ENCODE data around the gene POC1A. TPM values are rescaled to one million over a fixed set of nuclear protein-coding genes. Genes with fewer than 3 reads are reported as not detected.

The POC1A gene
- total and polyA plus RNA-seq, 2 of the 4 experiments (the other 2 are of a cell fraction): 10.6 to 11.5 TPM

DNA sequence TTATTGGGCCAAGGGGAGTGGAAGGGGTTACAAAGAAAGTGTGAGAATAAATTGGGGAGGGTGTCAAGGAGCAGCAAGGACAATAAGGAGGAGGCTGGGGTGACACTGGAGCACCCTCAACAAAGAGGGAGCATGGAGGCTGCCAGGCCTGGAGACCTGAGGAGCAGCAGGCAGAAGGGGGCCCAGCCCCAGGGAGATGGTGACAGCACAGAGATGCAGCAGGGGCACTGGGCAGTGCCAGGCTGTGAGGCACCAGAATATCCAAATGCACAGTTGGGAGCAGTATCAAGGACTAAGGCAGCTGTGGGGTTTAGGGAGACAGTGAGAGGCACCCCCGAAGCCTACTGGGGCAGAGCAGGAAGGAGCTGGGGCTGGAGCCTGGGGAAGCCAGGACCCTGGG, 24.3 kb upstream of the POC1A start:
- Histone ChIP-seq H3K9me3 (ENCODE audit: control insufficient read depth, insufficient read depth, low read length) (no peaks in the 10 kb centered on the region), H3K27me3 (ENCODE audit: control insufficient read depth, insufficient read depth, low read length) (peaks cover 11% of the 10 kb centered on the region), H3K23ac (ENCODE audit: low read depth, low read length) (no peak overlapping the region), H3K14ac (replicated peaks; ENCODE audit: low read depth, low read length) (no peak overlapping the region), H2AK5ac (ENCODE audit: low read depth, low read length) (no peak overlapping the region), H3K9me1 (ENCODE audit: insufficient read depth, low read length) (peaks cover 10% of the 10 kb centered on the region; the same call in 1 of the 2 replicates), H2AK9ac (replicated peaks; ENCODE audit: low read depth, low read length, poor library complexity) (no peak overlapping the region), H3K4me3 (ENCODE audit: insufficient read depth, low read depth, low read length) (no peak overlapping the region), H3K4me1 (ENCODE audit: control insufficient read depth, insufficient read depth, low read length) (peaks cover 4% of the 10 kb centered on the region; the same call in 1 of the 2 replicates), H4K5ac (ENCODE audit: low read depth, low read length) (no peak overlapping the region), H4K91ac (ENCODE audit: insufficient read depth, low read depth, low read length) (no peak overlapping the region), H2AFZ (replicated peaks; ENCODE audit: low read length, poor library complexity) (no peak overlapping the region), H3K56ac (ENCODE audit: extremely low read depth, insufficient read depth, low read length) (no peak overlapping the region), H3K27ac (ENCODE audit: insufficient read depth, low read length) (no peak overlapping the region), H3K18ac (ENCODE audit: low read depth, low read length) (no peak overlapping the region), H2BK15ac (ENCODE audit: low read depth, low read length) (no peak overlapping the region), H3K79me1 (ENCODE audit: low read depth in 1 of 2, low read length in 2 of 2) (no peaks in the 10 kb centered on the region), H3K9ac (ENCODE audit: low read depth, low read length) (no peak overlapping the region), H2BK120ac (ENCODE audit: low read depth, low read length) (no peak overlapping the region), H4K8ac (ENCODE audit: low read depth in 2 of 2, low read length in 2 of 2) (no peak overlapping the region), H3K36me3 (ENCODE audit: control insufficient read depth, insufficient read depth, low read length) (no peaks in the 10 kb centered on the region), H3K4ac (ENCODE audit: low read depth, low read length) (no peak overlapping the region), H2BK5ac (ENCODE audit: low read depth, low read length, poor library complexity, severe bottlenecking) (no peak overlapping the region), H3K4me2 (ENCODE audit: low read depth, low read length) (no peak overlapping the region), H4K20me1 (ENCODE audit: insufficient read depth, low read length) (no peaks in the 10 kb centered on the region), H2BK20ac (ENCODE audit: low read depth, low read length) (no peak overlapping the region)
- in situ Hi-C loops (cut with MboI; ENCODE audit: low sequenced_read_pairs): no loop called here
- CTCF ChIA-PET: no interaction called here
- dilution Hi-C loops (cut with HindIII; ENCODE audit: low sequenced_read_pairs, unreplicated experiment): no loop called here
- POLR2A ChIA-PET (ENCODE audit: unreplicated experiment): interaction anchor here (0.6 kb wide), 1 partner anchor 23 kb away, joined by 4 read pairs; no protein-coding TSS in a partner anchor
- 100% methylated on average over 1 of the region's 1 CpG; no CpG with 5 or more reads in 1 of the 2 experiments for WGBS, 2 experiments (ENCODE audit: extremely low coverage in 2 of 2, insufficient read length in 1 of 2)
- no TSS peak for BruUV-seq (replicated peaks)
- intact Hi-C loops (cut with micrococcal nuclease): no loop called here
- TF ChIP-seq BHLHE40 (IDR thresholded peaks at IDR 0.05; ENCODE audit: low read depth, low read length) (no peak), NFE2L2 (IDR thresholded peaks at IDR 0.05; ENCODE audit: low read depth, low read length) (no peak), FOS (IDR thresholded peaks at IDR 0.05; ENCODE audit: low read depth, low read length) (no peak), RAD21 (IDR thresholded peaks at IDR 0.05; ENCODE audit: low read length) (no peak), RFX5 (IDR thresholded peaks at IDR 0.05; ENCODE audit: low read depth, low read length) (no peak), MAZ (IDR thresholded peaks at IDR 0.05; ENCODE audit: borderline replicate concordance, low read depth, low read length) (no peak), SMC3 (IDR thresholded peaks at IDR 0.05; ENCODE audit: low read depth, low read length) (no peak), POLR2A (IDR thresholded peaks at IDR 0.05; ENCODE audit: low read depth, low read length) (no peak), MAFK (IDR thresholded peaks at IDR 0.05; ENCODE audit: low read depth, low read length) (no peak), CHD1 (IDR thresholded peaks at IDR 0.05; ENCODE audit: low read depth, low read length) (no peak), MXI1 (IDR thresholded peaks at IDR 0.05; ENCODE audit: borderline replicate concordance, low read depth, low read length) (no peak), RCOR1 (IDR thresholded peaks at IDR 0.05; ENCODE audit: insufficient replicate concordance, low read length) (no peak), CEBPB (IDR thresholded peaks at IDR 0.05; ENCODE audit: low read depth, low read length) (no peak)
- TF ChIP-seq, protein P1, sequence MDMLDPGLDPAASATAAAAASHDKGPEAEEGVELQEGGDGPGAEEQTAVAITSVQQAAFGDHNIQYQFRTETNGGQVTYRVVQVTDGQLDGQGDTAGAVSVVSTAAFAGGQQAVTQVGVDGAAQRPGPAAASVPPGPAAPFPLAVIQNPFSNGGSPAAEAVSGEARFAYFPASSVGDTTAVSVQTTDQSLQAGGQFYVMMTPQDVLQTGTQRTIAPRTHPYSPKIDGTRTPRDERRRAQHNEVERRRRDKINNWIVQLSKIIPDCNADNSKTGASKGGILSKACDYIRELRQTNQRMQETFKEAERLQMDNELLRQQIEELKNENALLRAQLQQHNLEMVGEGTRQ (IDR thresholded peaks at IDR 0.05; ENCODE audit: low read depth, low read length): no peak
- TF ChIP-seq, protein P2, sequence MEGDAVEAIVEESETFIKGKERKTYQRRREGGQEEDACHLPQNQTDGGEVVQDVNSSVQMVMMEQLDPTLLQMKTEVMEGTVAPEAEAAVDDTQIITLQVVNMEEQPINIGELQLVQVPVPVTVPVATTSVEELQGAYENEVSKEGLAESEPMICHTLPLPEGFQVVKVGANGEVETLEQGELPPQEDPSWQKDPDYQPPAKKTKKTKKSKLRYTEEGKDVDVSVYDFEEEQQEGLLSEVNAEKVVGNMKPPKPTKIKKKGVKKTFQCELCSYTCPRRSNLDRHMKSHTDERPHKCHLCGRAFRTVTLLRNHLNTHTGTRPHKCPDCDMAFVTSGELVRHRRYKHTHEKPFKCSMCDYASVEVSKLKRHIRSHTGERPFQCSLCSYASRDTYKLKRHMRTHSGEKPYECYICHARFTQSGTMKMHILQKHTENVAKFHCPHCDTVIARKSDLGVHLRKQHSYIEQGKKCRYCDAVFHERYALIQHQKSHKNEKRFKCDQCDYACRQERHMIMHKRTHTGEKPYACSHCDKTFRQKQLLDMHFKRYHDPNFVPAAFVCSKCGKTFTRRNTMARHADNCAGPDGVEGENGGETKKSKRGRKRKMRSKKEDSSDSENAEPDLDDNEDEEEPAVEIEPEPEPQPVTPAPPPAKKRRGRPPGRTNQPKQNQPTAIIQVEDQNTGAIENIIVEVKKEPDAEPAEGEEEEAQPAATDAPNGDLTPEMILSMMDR (conservative IDR thresholded peaks at IDR 0.05; ENCODE audit: low read depth, low read length): no peak
- TF ChIP-seq, protein P3, sequence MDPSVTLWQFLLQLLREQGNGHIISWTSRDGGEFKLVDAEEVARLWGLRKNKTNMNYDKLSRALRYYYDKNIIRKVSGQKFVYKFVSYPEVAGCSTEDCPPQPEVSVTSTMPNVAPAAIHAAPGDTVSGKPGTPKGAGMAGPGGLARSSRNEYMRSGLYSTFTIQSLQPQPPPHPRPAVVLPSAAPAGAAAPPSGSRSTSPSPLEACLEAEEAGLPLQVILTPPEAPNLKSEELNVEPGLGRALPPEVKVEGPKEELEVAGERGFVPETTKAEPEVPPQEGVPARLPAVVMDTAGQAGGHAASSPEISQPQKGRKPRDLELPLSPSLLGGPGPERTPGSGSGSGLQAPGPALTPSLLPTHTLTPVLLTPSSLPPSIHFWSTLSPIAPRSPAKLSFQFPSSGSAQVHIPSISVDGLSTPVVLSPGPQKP (IDR thresholded peaks at IDR 0.05; ENCODE audit: borderline replicate concordance, low read depth, low read length): no peak
- DNase-seq (no peak), ATAC-seq (ENCODE audit: low read depth) (no peak)

All from IMR-90 (cell line).